Stimulated activated naive CD8-positive, alpha-beta T cell treated with anti-CD3 and anti-CD28 coated beads, Interleukin-15, Interleukin-2, amounts not matched to agents 100 U/mL and 50 U/mL, for 24 hours (primary cell): ENCODE data around the gene EDAR.

ENCODE experiments used
- ATAC-seq: fragments of 150-1000 bp; cut with Tn5 transposase; one replicate; pipeline ENCODE4 v1.10.0; 2021
- DNase-seq: peaks from one replicate; pipeline ENCODE4 v3.0.0; 2021

EDAR gene

GRCh38 chr2:108965540-108966289, 23.3 kb downstream of the EDAR start:
- peak; percentile 29 for DNase-seq
- ATAC-seq: peak; percentile 69

- no peak for ATAC-seq
- DNase-seq: no peak
Observed at GRCh38 chr2:108963057-108963456, 26.0 kb downstream of the EDAR start.

- ATAC-seq (no peak), DNase-seq (no peak)
Observed at GRCh38 chr2:108961796-108962195, 27.2 kb downstream of the EDAR start.

- ATAC-seq: no peak
- DNase-seq: no peak
Observed at GRCh38 chr2:108960006-108960405, 29.0 kb downstream of the EDAR start.

- DNase-seq (no peak), ATAC-seq (no peak)
Observed at GRCh38 chr2:108959401-108959800, 29.6 kb downstream of the EDAR start.

GRCh38 chr2:108958632-108959341, 30.2 kb downstream of the EDAR start:
- DNase-seq (no peak), ATAC-seq (no peak)

GRCh38 chr2:108958002-108958401, 31.0 kb downstream of the EDAR start:
- ATAC-seq (no peak), DNase-seq (no peak)

- DNase-seq (no peak), ATAC-seq (no peak)
Observed at GRCh38 chr2:108956375-108956774, 32.6 kb downstream of the EDAR start.

- ATAC-seq (no peak), DNase-seq (no peak)
Observed at GRCh38 chr2:108950369-108951135, 38.5 kb downstream of the EDAR start.

- DNase-seq (no peak), ATAC-seq (no peak)
Observed at GRCh38 chr2:108949316-108950239, 39.4 kb downstream of the EDAR start.

- no peak for ATAC-seq
- no peak for DNase-seq
Observed at GRCh38 chr2:108947271-108947907, 41.6 kb downstream of the EDAR start.

GRCh38 chr2:108946442-108946841, 42.6 kb downstream of the EDAR start:
- no peak for ATAC-seq
- no peak for DNase-seq

- DNase-seq (no peak), ATAC-seq (no peak)
Observed at GRCh38 chr2:108945969-108946368, 43.1 kb downstream of the EDAR start.

- no peak for ATAC-seq
- no peak for DNase-seq
Observed at GRCh38 chr2:108944601-108945331, 44.3 kb downstream of the EDAR start.

GRCh38 chr2:108943751-108944150, 45.3 kb downstream of the EDAR start:
- no peak for DNase-seq
- no peak for ATAC-seq

- DNase-seq (no peak), ATAC-seq (no peak)
Observed at GRCh38 chr2:108942888-108943287, 46.1 kb downstream of the EDAR start.

GRCh38 chr2:108942231-108942825, 46.7 kb downstream of the EDAR start:
- no peak for DNase-seq
- ATAC-seq: no peak

- ATAC-seq (no peak), DNase-seq (no peak)
Observed at GRCh38 chr2:108941767-108942166, 47.3 kb downstream of the EDAR start.

GRCh38 chr2:108941161-108941665, 47.8 kb downstream of the EDAR start:
- DNase-seq (no peak), ATAC-seq (no peak)

GRCh38 chr2:108940156-108940555, 48.9 kb downstream of the EDAR start:
- DNase-seq (no peak), ATAC-seq (no peak)
